ENCODE results near the gene DLG2. TPM values are rescaled to one million over a fixed set of nuclear protein-coding genes. Genes with fewer than 3 reads are reported as not detected.
"Not testable (repeated sequence)": the region's sequence is repeated elsewhere in the genome, so short reads cannot be mapped to it uniquely, and the experiment has no call there.

Gene DLG2
- total RNA-seq, 2 donors from 2014 or later = 5.9 to 7.4 TPM

GRCh38 chr11:83773950-83774880 is 1852.9 kb downstream of the DLG2 start:
- DNase-seq (no peak), ATAC-seq (peak; percentile 61 to 83)
- intact Hi-C loops (cut with DNase I) = no loop called here

- intact Hi-C loops (cut with DNase I) = no loop called here
- DNase-seq (no peak), ATAC-seq (no peak)
Observed at GRCh38 chr11:83768489-83768888, 1858.7 kb downstream of the DLG2 start.

- intact Hi-C loops (cut with DNase I) = no loop called here
- DNase-seq (no peak), ATAC-seq (no peak)
Observed at GRCh38 chr11:83766932-83767331, 1860.2 kb downstream of the DLG2 start.

- ATAC-seq (no peak), DNase-seq (no peak)
- intact Hi-C loops (cut with DNase I) = no loop called here
Observed at GRCh38 chr11:83764643-83765042, 1862.5 kb downstream of the DLG2 start.

- no peak for ATAC-seq
- no peak for DNase-seq
- intact Hi-C loops (cut with DNase I) = no loop called here
Observed at GRCh38 chr11:83760932-83761331, 1866.2 kb downstream of the DLG2 start.

GRCh38 chr11:83759148-83759547 is 1868.0 kb downstream of the DLG2 start:
- intact Hi-C loops (cut with DNase I) = no loop called here
- ATAC-seq (no peak), DNase-seq (no peak)

- DNase-seq (no peak), ATAC-seq (no peak)
- intact Hi-C loops (cut with DNase I) = no loop called here
Observed at GRCh38 chr11:83751041-83751440, 1876.1 kb downstream of the DLG2 start.

GRCh38 chr11:83746921-83747585 is 1880.1 kb downstream of the DLG2 start:
- ATAC-seq = no peak

GRCh38 chr11:83744620-83745192 is 1882.4 kb downstream of the DLG2 start:
- no peak for DNase-seq
- intact Hi-C loops (cut with DNase I) = no loop called here
- peak; percentile 5 to 58 for ATAC-seq

More at GRCh38 chr11:83746921-83747585, 1880.1 kb downstream of the DLG2 start:
- DNase-seq = no peak
- intact Hi-C loops (cut with DNase I) = no loop called here

- DNase-seq (no peak), ATAC-seq (no peak)
- intact Hi-C loops (cut with DNase I) = no loop called here
Observed at GRCh38 chr11:83736684-83737083, 1890.5 kb downstream of the DLG2 start.

GRCh38 chr11:83734120-83734519 is 1893.0 kb downstream of the DLG2 start:
- intact Hi-C loops (cut with DNase I) = no loop called here
- no peak for DNase-seq
- no peak for ATAC-seq

GRCh38 chr11:83731288-83731687 is 1895.9 kb downstream of the DLG2 start:
- ATAC-seq; DNase-seq; intact Hi-C loops (cut with DNase I): not testable (repeated sequence)

GRCh38 chr11:83728281-83728680 is 1898.9 kb downstream of the DLG2 start:
- DNase-seq (no peak), ATAC-seq (no peak)
- intact Hi-C loops (cut with DNase I) = loop anchor here in 1 of 2 donors (10.0 kb wide), 1 partner anchor 433 kb away; no protein-coding TSS in a partner anchor

GRCh38 chr11:83727251-83727650 is 1899.9 kb downstream of the DLG2 start:
- no peak for ATAC-seq
- no peak for DNase-seq
- intact Hi-C loops (cut with DNase I) = loop anchor here in 1 of 2 donors (10.0 kb wide), 1 partner anchor 432 kb away; no protein-coding TSS in a partner anchor

- ATAC-seq (no peak), DNase-seq (no peak)
- intact Hi-C loops (cut with DNase I) = loop anchor here in 1 of 2 donors (10.0 kb wide), 1 partner anchor 432 kb away; no protein-coding TSS in a partner anchor
Observed at GRCh38 chr11:83726316-83726715, 1900.8 kb downstream of the DLG2 start.

- intact Hi-C loops (cut with DNase I) = loop anchor here in 1 of 2 donors (10.0 kb wide), 1 partner anchor 431 kb away; no protein-coding TSS in a partner anchor
- ATAC-seq (peak in 1 of 2 donors; percentile 32), DNase-seq (no peak)
Observed at GRCh38 chr11:83725728-83726127, 1901.4 kb downstream of the DLG2 start.

- DNase-seq (no peak), ATAC-seq (peak in 1 of 2 donors; percentile 22)
- intact Hi-C loops (cut with DNase I) = loop anchor here in 1 of 2 donors (10.0 kb wide), 1 partner anchor 430 kb away; no protein-coding TSS in a partner anchor
Observed at GRCh38 chr11:83725269-83725560, 1901.9 kb downstream of the DLG2 start.

- intact Hi-C loops (cut with DNase I) = loop anchor here (5.0 to 10.0 kb wide), 3 partner anchors 202 to 432 kb away; no protein-coding TSS in a partner anchor
- DNase-seq (peak; percentile 29), ATAC-seq (peak; percentile 83 to 88)
Observed at GRCh38 chr11:83723999-83724398, 1903.1 kb downstream of the DLG2 start.

- DNase-seq = no peak
- ATAC-seq = no peak
- intact Hi-C loops (cut with DNase I) = loop anchor here (5.0 to 10.0 kb wide), 3 partner anchors 200 to 430 kb away; no protein-coding TSS in a partner anchor
Observed at GRCh38 chr11:83722392-83723119, 1904.6 kb downstream of the DLG2 start.
